Testis (tissue), 3 donors: ENCODE measurements around the gene WTIP. TPM values are rescaled to one million over a fixed set of nuclear protein-coding genes. Genes with fewer than 3 reads are reported as not detected.
A peak's percentile ranks its signal among the peaks of the same experiment; 100 is the strongest.

Experiments
- DNase-seq: peaks from one replicate; pipeline ENCODE4 v3.0.0-alpha.2; 2019
- H3K27ac ChIP-seq, 2 donors: fragments of 200-600 bp; sonication (generic); one replicate each; pipeline ENCODE4 v1.5.1; 2019
- H3K27me3 ChIP-seq: fragments of 200-600 bp; sonication (generic); one replicate; pipeline ENCODE4 v1.5.1; 2019
- H3K36me3 ChIP-seq: fragments of 200-600 bp; sonication (generic); one replicate; pipeline ENCODE4 v1.5.1; 2017; ENCODE audit warnings: low read depth; ENCODE audit errors: missing control alignments
- H3K4me1 ChIP-seq: fragments of 200-600 bp; sonication (generic); one replicate; pipeline ENCODE4 v1.5.1; 2019
- H3K4me3 ChIP-seq, 2 donors: fragments of 200-600 bp; sonication (generic); one replicate each; pipeline ENCODE4 v1.5.1; 2017 to 2019
- H3K9me3 ChIP-seq: fragments of 200-600 bp; sonication (generic); one replicate; pipeline ENCODE4 v1.5.1; 2017
- POLR2A ChIP-seq: fragments of 450-650 bp; IDR thresholded peaks from one replicate; pipeline ENCODE4 v1.6.1; 2017; ENCODE audit warnings: antibody characterized with exemption, mild to moderate bottlenecking, moderate library complexity
- WGBS, 2 donors: methylation state at CpG; one replicate each; pipeline ENCODE4 v1.1.5; 2018; 5-methylcytosine and 5-hydroxymethylcytosine counted together
- intact Hi-C: fragments of 100-400 bp; cut with DNase I; formaldehyde crosslinking; loops from one replicate; pipeline ENCODE4 v1.15.1; 2023; ENCODE audit warnings: low total_unique reads
- polyA plus RNA-seq: library from polyadenylated mRNA; stranded (reverse); fragments of 350-450 nt; fragmentation: Illumina TruSeq; extraction: RNeasy Lipid Tissue Mini Kit (QIAGEN cat#74804); gene quantifications from one replicate; pipeline ENCODE4 v1.2.3, GENCODE V29; 2014; ENCODE audit warnings: low read depth, low replicate concordance; ENCODE audit not compliant: insufficient read depth
- total RNA-seq, 2 donors: library from RNA; depleted of rRNA; stranded (reverse); fragments of >200 nt; gene quantifications; one replicate each; pipeline ENCODE4 v1.2.3, GENCODE V29; 2016
- TF ChIP-seq, protein P1 (sequence below), 3 experiments: fragments of 450-650 bp in 2 of 3; fragments of 200-600 bp in 1 of 3; sonication (generic) in 1 of 3; IDR thresholded peaks; one replicate each; pipeline ENCODE4 v1.5.1; 2016 to 2019; ENCODE audit warnings: antibody characterized with exemption in 3 of 3, mild to moderate bottlenecking in 2 of 3, moderate library complexity in 1 of 3

The WTIP gene
- total and polyA plus RNA-seq, 3 donors from 2014 or later: 22.8 to 41.3 (median 25.6) TPM

DNA sequence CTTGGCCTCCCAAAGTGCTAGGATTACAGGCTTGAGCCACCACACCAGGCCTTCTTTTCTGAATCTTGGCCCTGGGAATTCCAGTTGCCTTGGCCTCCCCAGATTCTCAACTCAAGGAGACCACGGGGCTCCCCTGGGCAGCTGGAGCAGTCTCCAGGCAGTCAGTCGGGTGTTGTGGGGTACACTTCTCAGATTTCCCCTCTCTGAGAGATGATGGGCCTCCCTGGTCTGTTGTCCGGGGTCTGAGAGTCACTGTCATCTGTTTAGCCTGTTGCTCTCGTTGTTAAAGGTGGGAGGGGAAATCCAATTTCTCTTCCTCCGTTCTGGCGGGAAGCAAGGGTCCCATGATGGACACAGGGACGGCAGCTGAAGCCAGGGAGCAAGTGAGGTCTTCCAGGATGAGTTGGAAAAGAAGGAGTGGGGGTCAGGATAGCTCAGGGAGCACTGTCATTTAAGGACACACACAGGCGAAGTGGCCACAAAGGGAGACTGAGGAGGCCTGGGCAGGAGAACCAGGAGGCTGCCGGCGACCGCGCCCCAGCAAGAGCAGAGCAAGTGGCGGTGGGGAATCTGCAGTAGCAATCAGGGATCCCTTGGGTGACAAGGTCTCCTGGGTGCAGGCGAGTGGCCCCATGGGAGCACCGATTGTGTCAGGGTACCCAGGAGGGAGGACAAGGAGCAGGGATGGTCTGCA is 15.7 kb downstream of the WTIP start:
- Histone ChIP-seq H3K36me3 (no peaks in the 10 kb centered on the region), H3K4me1 (peaks cover 8% of the 10 kb centered on the region), H3K27ac (no peak overlapping the region), H3K4me3 (no peak overlapping the region), H3K9me3 (no peaks in the 10 kb centered on the region), H3K27me3 (no peaks in the 10 kb centered on the region)
- 86 to 87% methylated on average over 13 to 15 of the region's 15 CpGs for WGBS, 2 donors
- intact Hi-C loops: no loop called here
- no peak for DNase-seq
- TF ChIP-seq, protein P1, sequence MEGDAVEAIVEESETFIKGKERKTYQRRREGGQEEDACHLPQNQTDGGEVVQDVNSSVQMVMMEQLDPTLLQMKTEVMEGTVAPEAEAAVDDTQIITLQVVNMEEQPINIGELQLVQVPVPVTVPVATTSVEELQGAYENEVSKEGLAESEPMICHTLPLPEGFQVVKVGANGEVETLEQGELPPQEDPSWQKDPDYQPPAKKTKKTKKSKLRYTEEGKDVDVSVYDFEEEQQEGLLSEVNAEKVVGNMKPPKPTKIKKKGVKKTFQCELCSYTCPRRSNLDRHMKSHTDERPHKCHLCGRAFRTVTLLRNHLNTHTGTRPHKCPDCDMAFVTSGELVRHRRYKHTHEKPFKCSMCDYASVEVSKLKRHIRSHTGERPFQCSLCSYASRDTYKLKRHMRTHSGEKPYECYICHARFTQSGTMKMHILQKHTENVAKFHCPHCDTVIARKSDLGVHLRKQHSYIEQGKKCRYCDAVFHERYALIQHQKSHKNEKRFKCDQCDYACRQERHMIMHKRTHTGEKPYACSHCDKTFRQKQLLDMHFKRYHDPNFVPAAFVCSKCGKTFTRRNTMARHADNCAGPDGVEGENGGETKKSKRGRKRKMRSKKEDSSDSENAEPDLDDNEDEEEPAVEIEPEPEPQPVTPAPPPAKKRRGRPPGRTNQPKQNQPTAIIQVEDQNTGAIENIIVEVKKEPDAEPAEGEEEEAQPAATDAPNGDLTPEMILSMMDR (IDR thresholded peaks at IDR 0.05): no peak
- TF ChIP-seq POLR2A: no peak

DNA sequence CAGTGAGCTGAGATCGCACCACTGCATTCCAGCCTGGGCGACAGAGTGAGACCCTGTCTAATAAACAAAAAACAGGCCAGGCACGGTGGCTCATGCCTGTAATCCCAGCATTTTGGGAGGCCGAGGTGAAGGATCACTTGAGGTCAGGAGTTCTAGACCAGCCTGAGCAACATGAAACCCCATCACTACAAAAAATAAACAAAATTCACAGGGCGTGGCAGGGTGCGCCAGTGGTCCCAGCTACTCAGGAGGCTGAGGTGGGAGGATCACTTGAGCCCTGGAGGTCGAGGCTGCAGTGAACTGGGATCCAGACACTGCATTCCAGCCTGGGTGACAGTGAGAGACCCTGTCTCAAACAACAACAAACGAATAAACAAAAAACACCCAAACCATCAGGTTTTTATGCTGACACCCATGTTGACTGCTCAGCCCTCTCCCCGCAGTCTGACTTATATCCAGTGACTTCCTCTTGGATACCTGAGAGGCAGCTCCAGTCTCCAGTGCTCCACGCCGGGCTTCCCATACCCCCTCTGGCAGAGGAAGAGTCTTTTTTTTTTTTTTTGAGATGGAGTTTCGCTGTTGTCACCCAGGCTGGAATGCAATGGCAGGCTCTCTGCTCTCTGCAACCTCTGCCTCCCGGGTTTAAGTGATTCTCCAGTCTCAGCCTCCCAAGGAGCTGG is 17.7 kb downstream of the WTIP start:
- intact Hi-C loops: no loop called here
- H3K36me3 ChIP-seq: no peaks in the 10 kb centered on the region
- no peak overlapping the region for H3K27ac ChIP-seq

DNA sequence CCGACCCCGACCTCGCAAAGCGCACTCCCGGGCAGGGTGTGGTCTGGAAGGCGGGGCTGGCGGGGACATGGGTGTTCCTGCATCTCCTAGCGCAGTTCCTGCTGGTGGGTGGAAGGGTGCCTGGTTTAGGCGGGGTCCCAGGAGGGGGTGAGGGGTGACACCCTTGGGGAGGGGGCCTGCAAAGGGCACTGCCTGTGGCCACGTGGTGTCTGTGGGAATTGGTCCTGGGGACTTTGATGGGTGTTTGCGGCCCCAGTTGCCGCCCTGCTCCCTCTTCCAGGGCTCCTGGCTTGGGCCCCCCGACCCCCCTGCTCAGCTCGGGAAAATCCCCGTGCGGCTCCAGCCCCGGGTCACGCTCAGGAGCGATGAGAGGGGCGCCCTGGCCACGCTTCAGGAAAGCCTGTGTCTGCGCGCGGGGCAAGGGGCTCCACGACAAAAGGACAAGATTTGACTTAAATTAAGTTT is 19.1 kb downstream of the WTIP start:
- intact Hi-C loops: no loop called here
- Histone ChIP-seq H3K4me3 (peak overlapping the region in 1 of 2 donors; percentile 15), H3K4me1 (peaks cover 16% of the 10 kb centered on the region), H3K9me3 (no peaks in the 10 kb centered on the region), H3K27ac (peak overlapping the region in 1 of 2 donors; percentile 12), H3K36me3 (no peaks in the 10 kb centered on the region), H3K27me3 (no peaks in the 10 kb centered on the region)
- TF ChIP-seq POLR2A: no peak
- TF ChIP-seq, protein P1 (IDR thresholded peaks at IDR 0.05): no peak
- peak; percentile 23 for DNase-seq
- WGBS, 2 donors: 43 to 56% methylated on average over 12 to 25 of the region's 25 CpGs

More for the DNA sequence above, 17.7 kb downstream of the WTIP start:
- WGBS, 2 donors: 86 to 89% methylated on average over 13 of the region's 13 CpGs
- DNase-seq: no peak
- no peaks in the 10 kb centered on the region for H3K9me3 ChIP-seq
- peaks cover 16% of the 10 kb centered on the region for H3K4me1 ChIP-seq
- no peak overlapping the region for H3K4me3 ChIP-seq
- no peaks in the 10 kb centered on the region for H3K27me3 ChIP-seq
- TF ChIP-seq, protein P1 (IDR thresholded peaks at IDR 0.05): no peak
- no peak for TF ChIP-seq POLR2A

DNA sequence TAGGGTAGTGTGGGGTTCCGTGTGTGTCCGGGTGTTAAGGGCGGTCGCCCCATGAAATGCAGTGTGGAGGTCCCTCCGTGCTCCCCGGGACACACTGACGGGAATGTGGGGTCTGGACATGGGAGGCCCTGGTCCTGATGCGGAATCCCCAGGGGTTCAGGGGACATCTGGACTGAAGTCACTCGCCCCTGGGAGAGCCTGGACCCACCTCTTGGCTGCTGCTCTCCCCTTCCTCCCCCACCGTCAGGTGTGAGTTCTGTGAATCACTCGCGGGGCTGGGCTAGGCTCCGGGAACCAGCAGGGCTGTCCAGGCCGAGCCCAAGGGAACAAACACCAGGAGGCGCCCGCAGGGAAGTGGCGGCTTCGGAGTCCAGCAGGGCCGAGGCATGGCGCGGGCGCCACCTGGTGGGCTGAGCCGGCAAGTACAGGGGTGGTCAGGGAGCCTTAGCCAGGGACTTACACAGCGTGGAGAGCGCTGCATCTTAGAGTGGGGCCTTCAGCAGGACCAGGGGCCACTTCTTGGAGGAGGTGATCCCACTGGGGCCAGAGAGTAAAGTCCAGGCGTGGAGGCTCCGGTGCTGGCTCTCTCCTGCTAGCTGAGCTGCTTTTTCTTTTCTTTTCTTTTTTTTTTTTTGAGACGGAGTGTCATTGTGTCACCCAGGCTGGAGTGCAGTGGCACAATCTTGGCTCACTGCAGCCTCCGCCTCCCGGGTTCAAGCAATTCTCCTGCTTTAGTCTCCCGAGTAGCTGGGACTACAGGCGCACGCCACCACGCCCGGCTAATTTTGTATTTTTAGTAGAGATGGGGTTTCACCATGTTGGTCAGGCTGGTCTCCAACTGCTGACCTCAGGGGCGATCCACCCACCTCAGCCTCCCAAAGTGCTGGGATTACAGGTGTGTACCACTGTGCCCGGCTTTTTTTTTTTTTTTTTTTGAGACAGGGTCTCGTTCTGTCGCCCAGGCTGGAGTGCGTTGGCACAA is 20.1 kb downstream of the WTIP start:
- Histone ChIP-seq H3K36me3 (no peaks in the 10 kb centered on the region), H3K27ac (peak overlapping the region in 1 of 2 donors; percentile 12), H3K27me3 (no peaks in the 10 kb centered on the region), H3K4me3 (peak overlapping the region in 1 of 2 donors; percentile 15), H3K9me3 (no peaks in the 10 kb centered on the region), H3K4me1 (peaks cover 16% of the 10 kb centered on the region)
- intact Hi-C loops: no loop called here
- peak; percentile 95 for DNase-seq
- 39 to 45% methylated on average over 34 to 36 of the region's 40 CpGs for WGBS, 2 donors
- TF ChIP-seq, protein P1 (IDR thresholded peaks at IDR 0.05): peak; percentile 96 to 98 (median 96)
- no peak for TF ChIP-seq POLR2A
